ENCODE data around the gene CNNM2.

DNA sequence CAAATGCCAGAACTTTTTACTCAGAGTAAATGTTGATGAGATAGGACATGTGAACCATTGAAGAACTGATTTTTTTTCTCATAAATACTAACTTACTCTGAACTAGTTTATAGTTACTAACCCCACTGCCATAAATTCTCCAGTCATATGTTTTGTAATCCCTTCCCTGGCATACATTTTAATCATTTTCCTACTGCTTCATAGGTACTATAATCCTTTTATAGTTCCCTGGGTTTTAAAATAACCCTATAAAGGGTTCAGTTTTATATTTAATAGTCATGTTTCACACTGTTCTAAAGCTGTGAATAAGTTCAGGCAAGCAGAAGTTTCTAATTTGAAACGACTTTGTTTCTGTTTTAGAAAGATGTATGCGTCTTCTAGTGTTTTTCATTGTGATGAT is 28.9 kb downstream of the CNNM2 start:
- TF ChIP-seq, protein P1, sequence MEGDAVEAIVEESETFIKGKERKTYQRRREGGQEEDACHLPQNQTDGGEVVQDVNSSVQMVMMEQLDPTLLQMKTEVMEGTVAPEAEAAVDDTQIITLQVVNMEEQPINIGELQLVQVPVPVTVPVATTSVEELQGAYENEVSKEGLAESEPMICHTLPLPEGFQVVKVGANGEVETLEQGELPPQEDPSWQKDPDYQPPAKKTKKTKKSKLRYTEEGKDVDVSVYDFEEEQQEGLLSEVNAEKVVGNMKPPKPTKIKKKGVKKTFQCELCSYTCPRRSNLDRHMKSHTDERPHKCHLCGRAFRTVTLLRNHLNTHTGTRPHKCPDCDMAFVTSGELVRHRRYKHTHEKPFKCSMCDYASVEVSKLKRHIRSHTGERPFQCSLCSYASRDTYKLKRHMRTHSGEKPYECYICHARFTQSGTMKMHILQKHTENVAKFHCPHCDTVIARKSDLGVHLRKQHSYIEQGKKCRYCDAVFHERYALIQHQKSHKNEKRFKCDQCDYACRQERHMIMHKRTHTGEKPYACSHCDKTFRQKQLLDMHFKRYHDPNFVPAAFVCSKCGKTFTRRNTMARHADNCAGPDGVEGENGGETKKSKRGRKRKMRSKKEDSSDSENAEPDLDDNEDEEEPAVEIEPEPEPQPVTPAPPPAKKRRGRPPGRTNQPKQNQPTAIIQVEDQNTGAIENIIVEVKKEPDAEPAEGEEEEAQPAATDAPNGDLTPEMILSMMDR (IDR thresholded peaks at IDR 0.05) = no peak
- TF ChIP-seq POLR2A (IDR thresholded peaks at IDR 0.05) = no peak
